Measurements from ENCODE around the gene HAPLN3. TPM values are rescaled to one million over a fixed set of nuclear protein-coding genes. Genes with fewer than 3 reads are reported as not detected.

Gene HAPLN3
- total RNA-seq (ENCODE audit: low replicate concordance), result 2.7 and 9.5 TPM in 2 replicates

- no peaks in the 10 kb centered on the region for H3K36me3 ChIP-seq
- peaks cover 17% of the 10 kb centered on the region for H3K27me3 Mint-ChIP-seq (ENCODE audit: insufficient read depth, low read depth)
- no peaks in the 10 kb centered on the region for H3K9me3 ChIP-seq (ENCODE audit: low read depth)
- H3K4me2 ChIP-seq, result peak within 1 kb of the TSS; percentile 84
- peak within 1 kb of the TSS; percentile 85 for H2AFZ ChIP-seq (replicated peaks)
- peaks cover 33% of the 10 kb centered on the region for H3K4me1 ChIP-seq
- peak; percentile 51 for DNase-seq (ENCODE audit: low spot score)
- H3K79me2 ChIP-seq (ENCODE audit: low read depth), result no peaks in the 10 kb centered on the region
- H3K4me3 Mint-ChIP-seq, result peak within 1 kb of the TSS; percentile 72
- H3F3A ChIP-seq (ENCODE audit: low read depth), result peaks cover 22% of the 10 kb centered on the region
- peak within 1 kb of the TSS; percentile 49 for H3K4me3 ChIP-seq
- peaks cover 20% of the 10 kb centered on the region for H3K27me3 ChIP-seq
- peaks cover 23% of the 10 kb centered on the region for H3K4me1 Mint-ChIP-seq
- H3K27ac ChIP-seq, result no peak within 1 kb of the TSS
- no peak within 1 kb of the TSS for H3K27ac Mint-ChIP-seq
- TF ChIP-seq EZH2 (IDR thresholded peaks at IDR 0.05), result peak; percentile 54
- TF ChIP-seq EZH2phosphoT487 (IDR thresholded peaks at IDR 0.05), result peak; percentile 35
- no peak for TF ChIP-seq CTCF (IDR thresholded peaks at IDR 0.05)
- H3K36me3 Mint-ChIP-seq, result peaks cover 3% of the 10 kb centered on the region
- no peaks in the 10 kb centered on the region for H3K9me3 Mint-ChIP-seq
- H3K9ac ChIP-seq, result no peak within 1 kb of the TSS
- peaks cover 3% of the 10 kb centered on the region for H4K20me1 ChIP-seq (ENCODE audit: low read depth)
These were observed at the start of gene HAPLN3 for GRCh38 chr15:88894819-88895767. HAPLN3 (minus strand) TSS chr15:88895544; CDS start chr15:88887298, 8,246 bp downstream.

- Histone ChIP-seq H3K36me3 (no peaks in the 10 kb centered on the region), H3K9ac (no peak overlapping the region), H3K4me1 (peaks cover 6% of the 10 kb centered on the region), H3K27ac (no peak overlapping the region), H3K4me3 (no peak overlapping the region), H4K20me1 (ENCODE audit: low read depth) (no peaks in the 10 kb centered on the region), H3F3A (ENCODE audit: low read depth) (no peaks in the 10 kb centered on the region), H3K9me3 (ENCODE audit: low read depth) (no peaks in the 10 kb centered on the region), H3K79me2 (ENCODE audit: low read depth) (no peaks in the 10 kb centered on the region), H3K4me2 (no peak overlapping the region), H2AFZ (replicated peaks) (no peak overlapping the region), H3K27me3 (no peaks in the 10 kb centered on the region)
- no peak for DNase-seq (ENCODE audit: low spot score)
- TF ChIP-seq EZH2 (IDR thresholded peaks at IDR 0.05), result no peak
- no peak for TF ChIP-seq CTCF (IDR thresholded peaks at IDR 0.05)
- no peak for TF ChIP-seq EZH2phosphoT487 (IDR thresholded peaks at IDR 0.05)
- no peaks in the 10 kb centered on the region for H3K27me3 Mint-ChIP-seq (ENCODE audit: insufficient read depth, low read depth)
- H3K4me1 Mint-ChIP-seq, result peaks cover 4% of the 10 kb centered on the region
- peak overlapping the region; percentile 35 for H3K27ac Mint-ChIP-seq
- H3K9me3 Mint-ChIP-seq, result peaks cover 17% of the 10 kb centered on the region
- no peak overlapping the region for H3K4me3 Mint-ChIP-seq
- peaks cover 3% of the 10 kb centered on the region for H3K36me3 Mint-ChIP-seq
These were observed 44.8 kb upstream of the HAPLN3 start for GRCh38 chr15:88940110-88940675.

GRCh38 chr15:88939486-88939806 is 44.1 kb upstream of the HAPLN3 start:
- Histone ChIP-seq H3K4me3 (no peak overlapping the region), H3K4me2 (no peak overlapping the region), H3K9ac (no peak overlapping the region), H3K36me3 (no peaks in the 10 kb centered on the region), H3K4me1 (peaks cover 6% of the 10 kb centered on the region), H3F3A (ENCODE audit: low read depth) (no peaks in the 10 kb centered on the region), H3K9me3 (ENCODE audit: low read depth) (no peaks in the 10 kb centered on the region), H3K79me2 (ENCODE audit: low read depth) (no peaks in the 10 kb centered on the region), H4K20me1 (ENCODE audit: low read depth) (no peaks in the 10 kb centered on the region), H3K27ac (no peak overlapping the region), H3K27me3 (no peaks in the 10 kb centered on the region), H2AFZ (replicated peaks) (peak overlapping the region; percentile 52)
- H3K4me1 Mint-ChIP-seq, result peaks cover 4% of the 10 kb centered on the region
- peaks cover 22% of the 10 kb centered on the region for H3K9me3 Mint-ChIP-seq
- H3K27me3 Mint-ChIP-seq (ENCODE audit: insufficient read depth, low read depth), result no peaks in the 10 kb centered on the region
- TF ChIP-seq CTCF (IDR thresholded peaks at IDR 0.05) (no peak), EZH2phosphoT487 (IDR thresholded peaks at IDR 0.05) (no peak), EZH2 (IDR thresholded peaks at IDR 0.05) (no peak)
- DNase-seq (ENCODE audit: low spot score), result no peak
- no peak overlapping the region for H3K4me3 Mint-ChIP-seq
- H3K27ac Mint-ChIP-seq, result no peak overlapping the region
- peaks cover 3% of the 10 kb centered on the region for H3K36me3 Mint-ChIP-seq
